Activated naive CD4-positive, alpha-beta T cell treated with anti-CD3 and anti-CD28 coated beads, Interleukin-2, amount 10 ng/mL, durations not matched to agents 7 days and 5 days (primary cell): ENCODE measurements around the gene MRLN.

Experiments used
- CTCF ChIA-PET: fragments of 350-600 bp; sonication (Branson Sonifier 250); formaldehyde crosslinking; loops from one replicate; lab custom pipeline; 2021; ENCODE audit warnings: antibody characterized with exemption; lab: Charles Lee
- DNase-seq: peaks from one replicate; pipeline ENCODE4 v3.0.0-alpha.2; 2020
- H3K27ac Mint-ChIP-seq: one replicate; pipeline ENCODE4 v1.8.0; 2021; ENCODE audit warnings: mild to moderate bottlenecking, moderate library complexity, mixed read lengths
- H3K27me3 Mint-ChIP-seq: one replicate; pipeline ENCODE4 v1.8.0; 2021; ENCODE audit warnings: mild to moderate bottlenecking, mixed read lengths
- H3K36me3 Mint-ChIP-seq: one replicate; pipeline ENCODE4 v1.8.0; 2021; ENCODE audit warnings: mixed read lengths
- H3K4me1 Mint-ChIP-seq: one replicate; pipeline ENCODE4 v1.8.0; 2021; ENCODE audit warnings: mixed read lengths
- H3K4me3 Mint-ChIP-seq: one replicate; pipeline ENCODE4 v1.8.0; 2021; ENCODE audit warnings: mild to moderate bottlenecking, moderate library complexity, mixed read lengths
- H3K9me3 Mint-ChIP-seq: one replicate; pipeline ENCODE4 v1.8.0; 2021; ENCODE audit warnings: mixed read lengths

MRLN gene

DNA sequence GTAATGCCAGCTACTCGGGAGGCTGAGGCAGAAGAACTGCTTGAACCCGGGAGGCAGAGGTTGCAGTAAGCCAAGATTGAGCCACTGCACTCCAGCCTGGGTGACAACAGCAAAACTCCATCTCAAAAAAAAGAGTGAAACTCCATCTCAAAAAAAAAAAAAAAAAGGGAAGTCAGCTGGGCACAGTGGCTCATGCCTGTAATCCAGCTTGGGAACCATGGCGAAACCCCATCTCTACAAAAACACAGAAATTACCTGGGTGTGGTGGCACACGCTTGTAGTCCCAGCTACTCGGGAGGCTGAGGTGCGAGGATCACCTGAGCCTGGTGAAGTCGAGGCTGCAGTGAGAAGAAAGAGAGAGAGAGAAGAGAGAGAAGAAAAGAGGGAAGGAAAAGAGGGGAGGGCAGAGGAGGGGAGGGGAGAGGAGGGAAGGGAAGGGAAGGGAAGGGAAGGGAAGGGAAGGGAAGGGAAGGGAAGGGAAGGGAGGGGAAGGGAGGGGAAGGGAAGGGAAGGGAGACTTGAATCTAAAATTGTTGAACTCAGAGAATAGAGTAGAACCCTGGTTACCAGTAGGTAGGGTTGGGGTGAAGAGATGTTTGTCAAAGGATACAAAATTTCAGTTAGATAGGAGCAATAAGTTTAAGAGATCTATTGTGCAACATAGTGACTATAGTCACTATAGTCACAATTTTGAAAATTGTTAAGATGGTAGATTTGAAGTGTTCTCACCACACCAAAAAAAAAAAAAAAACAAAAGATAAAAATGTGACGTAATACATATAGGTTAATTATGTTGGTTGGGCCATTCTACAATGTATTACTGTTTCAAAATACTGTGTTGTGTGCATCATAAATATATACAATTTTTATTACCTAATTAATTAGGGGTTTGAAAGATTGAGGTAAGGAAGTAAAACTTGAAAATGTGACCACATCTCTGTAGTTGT is 46.1 kb downstream of the MRLN start:
- CTCF ChIA-PET = interaction anchor here (0.6 kb wide), 1 partner anchor 79 kb away, joined by 3 read pairs; no protein-coding TSS in a partner anchor
- peaks cover 56% of the 10 kb centered on the region for H3K27me3 Mint-ChIP-seq
- no peak for DNase-seq
- H3K9me3 Mint-ChIP-seq = no peaks in the 10 kb centered on the region
- H3K27ac Mint-ChIP-seq = no peak overlapping the region
- no peaks in the 10 kb centered on the region for H3K36me3 Mint-ChIP-seq
- H3K4me1 Mint-ChIP-seq = no peaks in the 10 kb centered on the region
- H3K4me3 Mint-ChIP-seq = no peak overlapping the region

GRCh38 chr10:59705931-59706330 is 47.3 kb downstream of the MRLN start:
- H3K27ac Mint-ChIP-seq = no peak overlapping the region
- H3K4me3 Mint-ChIP-seq = no peak overlapping the region
- H3K4me1 Mint-ChIP-seq = no peaks in the 10 kb centered on the region
- CTCF ChIA-PET = no interaction called here
- H3K9me3 Mint-ChIP-seq = no peaks in the 10 kb centered on the region
- H3K27me3 Mint-ChIP-seq = peaks cover 48% of the 10 kb centered on the region
- H3K36me3 Mint-ChIP-seq = no peaks in the 10 kb centered on the region
- no peak for DNase-seq

DNA sequence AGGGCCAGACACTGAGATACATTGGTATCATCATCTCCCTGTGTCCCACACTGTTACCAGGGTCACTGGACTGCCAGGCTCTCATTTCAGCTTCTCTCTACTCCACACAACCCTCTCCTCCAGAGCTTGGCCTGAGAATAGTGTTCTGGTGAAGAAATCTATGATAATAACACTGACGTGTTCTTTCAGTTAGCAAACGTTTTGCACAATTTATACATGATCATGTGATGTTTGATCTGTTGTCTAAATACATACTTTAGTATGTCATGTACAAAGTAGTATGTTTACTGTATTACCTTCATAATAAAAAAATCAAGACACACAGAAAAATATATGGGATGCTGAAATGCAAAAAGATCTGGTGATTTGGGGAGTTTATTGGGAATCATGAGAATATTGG is 48.6 kb downstream of the MRLN start:
- H3K4me1 Mint-ChIP-seq = no peaks in the 10 kb centered on the region
- H3K27ac Mint-ChIP-seq = no peak overlapping the region
- no peak overlapping the region for H3K4me3 Mint-ChIP-seq
- CTCF ChIA-PET = no interaction called here
- H3K36me3 Mint-ChIP-seq = no peaks in the 10 kb centered on the region
- peaks cover 39% of the 10 kb centered on the region for H3K27me3 Mint-ChIP-seq
- DNase-seq = no peak
- H3K9me3 Mint-ChIP-seq = no peaks in the 10 kb centered on the region

DNA sequence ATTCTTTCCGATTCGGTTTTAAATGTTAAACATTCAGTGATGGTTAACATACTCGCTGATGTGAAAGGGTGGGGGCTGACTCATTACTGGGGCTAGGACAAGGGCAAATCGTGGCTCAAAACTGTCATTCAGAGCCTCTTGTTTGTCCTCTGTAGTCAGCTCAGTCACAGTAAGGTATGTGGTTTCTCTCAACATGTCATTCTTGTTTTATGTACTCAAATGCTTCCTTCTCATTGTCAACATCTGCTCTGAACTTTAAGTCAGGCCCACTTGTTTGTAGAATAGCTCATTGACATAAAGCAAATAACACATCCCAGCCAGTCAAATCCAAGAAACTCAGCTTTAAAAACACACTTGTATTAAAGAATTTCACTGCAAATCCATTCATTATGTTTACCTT is 50.9 kb downstream of the MRLN start:
- no peak overlapping the region for H3K4me3 Mint-ChIP-seq
- H3K27me3 Mint-ChIP-seq = peaks cover 24% of the 10 kb centered on the region
- CTCF ChIA-PET = no interaction called here
- DNase-seq = no peak
- H3K27ac Mint-ChIP-seq = no peak overlapping the region
- no peaks in the 10 kb centered on the region for H3K9me3 Mint-ChIP-seq
- no peaks in the 10 kb centered on the region for H3K4me1 Mint-ChIP-seq
- H3K36me3 Mint-ChIP-seq = no peaks in the 10 kb centered on the region

GRCh38 chr10:59700709-59701108 is 52.5 kb downstream of the MRLN start:
- no peak overlapping the region for H3K4me3 Mint-ChIP-seq
- H3K4me1 Mint-ChIP-seq = no peaks in the 10 kb centered on the region
- no peaks in the 10 kb centered on the region for H3K9me3 Mint-ChIP-seq
- no peaks in the 10 kb centered on the region for H3K36me3 Mint-ChIP-seq
- CTCF ChIA-PET = no interaction called here
- DNase-seq = no peak
- H3K27ac Mint-ChIP-seq = no peak overlapping the region
- peaks cover 16% of the 10 kb centered on the region for H3K27me3 Mint-ChIP-seq

DNA sequence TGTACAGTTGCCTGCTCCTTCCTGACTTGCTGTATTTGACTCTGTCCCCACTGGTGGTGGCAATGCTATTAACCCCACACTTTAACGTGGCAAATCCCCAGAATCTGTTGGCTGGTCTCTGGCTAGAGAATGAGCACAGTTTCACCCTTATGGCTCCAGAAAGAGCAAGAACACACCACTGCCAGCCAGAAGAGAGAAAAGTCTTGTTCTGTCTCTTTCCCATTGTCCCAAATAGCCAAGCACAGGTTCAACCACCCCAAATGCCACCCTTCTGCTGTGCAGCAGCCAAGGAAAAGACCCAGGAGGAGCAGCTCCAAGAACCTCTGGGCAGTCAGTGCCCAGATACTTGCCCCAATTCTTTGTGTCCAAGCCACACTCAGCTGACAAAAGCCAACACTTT is 54.9 kb downstream of the MRLN start:
- peaks cover 16% of the 10 kb centered on the region for H3K27me3 Mint-ChIP-seq
- no peaks in the 10 kb centered on the region for H3K4me1 Mint-ChIP-seq
- H3K9me3 Mint-ChIP-seq = no peaks in the 10 kb centered on the region
- no peaks in the 10 kb centered on the region for H3K36me3 Mint-ChIP-seq
- no peak overlapping the region for H3K27ac Mint-ChIP-seq
- no peak overlapping the region for H3K4me3 Mint-ChIP-seq
- DNase-seq = no peak
- CTCF ChIA-PET = no interaction called here

GRCh38 chr10:59695637-59696036 is 57.6 kb downstream of the MRLN start:
- no peaks in the 10 kb centered on the region for H3K4me1 Mint-ChIP-seq
- H3K36me3 Mint-ChIP-seq = no peaks in the 10 kb centered on the region
- peaks cover 12% of the 10 kb centered on the region for H3K27me3 Mint-ChIP-seq
- DNase-seq = no peak
- H3K9me3 Mint-ChIP-seq = no peaks in the 10 kb centered on the region
- no peak overlapping the region for H3K27ac Mint-ChIP-seq
- H3K4me3 Mint-ChIP-seq = no peak overlapping the region
- CTCF ChIA-PET = no interaction called here

DNA sequence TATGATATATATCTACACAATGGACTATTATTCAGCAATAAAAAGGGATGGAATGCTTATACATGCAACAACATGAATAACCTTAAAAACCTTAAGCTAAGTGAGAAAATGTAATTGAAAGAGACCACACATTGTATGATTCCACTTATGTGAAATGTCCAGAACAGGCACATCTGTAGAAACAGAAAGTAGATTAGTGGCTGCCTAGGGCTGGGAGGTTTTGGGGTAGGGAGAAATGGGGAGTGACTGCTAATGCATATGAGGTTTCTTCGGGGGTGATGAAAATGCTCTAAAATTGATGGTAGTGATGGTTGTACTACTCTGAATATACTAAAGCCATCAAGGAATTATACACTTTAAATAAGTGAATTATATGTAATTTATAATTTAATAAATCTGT is 58.3 kb downstream of the MRLN start:
- DNase-seq = no peak
- peaks cover 10% of the 10 kb centered on the region for H3K27me3 Mint-ChIP-seq
- no peaks in the 10 kb centered on the region for H3K36me3 Mint-ChIP-seq
- H3K4me1 Mint-ChIP-seq = no peaks in the 10 kb centered on the region
- H3K9me3 Mint-ChIP-seq = no peaks in the 10 kb centered on the region
- H3K4me3 Mint-ChIP-seq = no peak overlapping the region
- CTCF ChIA-PET = no interaction called here
- H3K27ac Mint-ChIP-seq = no peak overlapping the region

DNA sequence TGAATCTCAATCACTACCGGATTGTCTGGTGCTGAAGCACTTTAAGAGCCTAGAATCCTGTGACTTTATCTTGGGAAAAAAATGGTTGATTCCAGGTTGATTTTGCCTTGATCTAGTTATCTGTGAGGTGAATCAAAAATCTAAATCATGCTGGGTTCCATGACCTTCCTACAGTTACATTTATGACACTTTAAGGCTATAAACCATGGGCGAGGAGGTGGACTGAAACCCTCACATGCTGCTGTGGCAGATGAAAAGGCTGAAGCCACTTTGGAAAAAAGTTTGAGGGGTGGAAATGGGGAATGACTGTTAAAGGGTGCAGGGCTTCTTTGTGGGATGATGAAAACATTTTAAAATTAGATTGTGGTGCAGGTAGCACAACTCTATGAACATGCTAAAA is 61.1 kb downstream of the MRLN start:
- DNase-seq = no peak
- Mint-ChIP-seq H3K4me1 (no peaks in the 10 kb centered on the region), H3K27me3 (peaks cover 6% of the 10 kb centered on the region), H3K36me3 (no peaks in the 10 kb centered on the region), H3K9me3 (no peaks in the 10 kb centered on the region), H3K4me3 (no peak overlapping the region), H3K27ac (no peak overlapping the region)
- CTCF ChIA-PET = no interaction called here

DNA sequence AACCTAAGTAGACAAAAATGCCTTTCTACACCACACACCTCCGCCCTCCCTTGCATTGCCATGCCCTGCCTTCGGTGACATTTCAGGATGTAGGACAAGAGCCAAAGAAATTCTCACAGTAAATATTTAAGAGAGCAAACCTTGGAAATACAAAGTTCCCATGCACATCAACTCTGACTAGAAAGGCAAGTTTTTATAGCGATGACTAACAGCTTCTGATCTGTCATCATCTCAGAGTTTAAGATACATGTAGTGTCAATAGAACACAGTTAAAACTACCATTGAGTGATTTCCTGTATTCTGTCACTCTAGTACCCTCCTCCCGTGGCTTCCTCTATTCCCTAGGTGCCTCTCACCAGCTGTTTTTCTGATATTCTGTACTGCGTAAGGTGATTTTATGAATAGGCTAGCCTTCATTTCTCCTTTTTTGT is 64.3 kb downstream of the MRLN start:
- Mint-ChIP-seq H3K9me3 (no peaks in the 10 kb centered on the region), H3K4me1 (no peaks in the 10 kb centered on the region), H3K27ac (no peak overlapping the region), H3K36me3 (no peaks in the 10 kb centered on the region), H3K27me3 (peaks cover 6% of the 10 kb centered on the region), H3K4me3 (no peak overlapping the region)
- CTCF ChIA-PET = no interaction called here
- no peak for DNase-seq

DNA sequence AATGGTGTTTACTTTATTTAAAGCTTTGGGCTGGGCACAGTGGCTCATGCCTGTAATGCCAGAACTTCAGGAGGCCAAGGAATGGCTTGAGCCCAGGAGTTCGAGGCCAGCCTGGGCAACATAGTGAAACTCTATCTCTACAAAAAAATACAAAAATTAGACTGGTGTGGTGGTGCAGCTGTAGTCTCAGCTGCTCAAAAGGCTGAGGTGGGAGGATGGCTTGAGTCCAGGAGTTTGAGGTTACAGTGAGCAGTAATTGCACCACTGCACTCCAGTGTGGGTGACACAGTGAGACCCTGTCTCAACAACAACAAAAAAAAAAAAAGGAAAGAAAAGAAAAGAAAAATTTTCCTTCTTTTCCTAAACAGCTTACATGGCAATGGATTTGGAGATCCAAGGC is 65.6 kb downstream of the MRLN start:
- Mint-ChIP-seq H3K9me3 (no peaks in the 10 kb centered on the region), H3K36me3 (no peaks in the 10 kb centered on the region), H3K27ac (no peak overlapping the region), H3K27me3 (peaks cover 6% of the 10 kb centered on the region), H3K4me1 (no peaks in the 10 kb centered on the region), H3K4me3 (no peak overlapping the region)
- CTCF ChIA-PET = no interaction called here
- no peak for DNase-seq
